Measurements from ENCODE around the gene UGT1A10.

Gene UGT1A10

GRCh38 chr2:233769260-233769659, 133.0 kb downstream of the UGT1A10 start:
- no peak for DNase-seq

GRCh38 chr2:233772153-233772552, 135.9 kb downstream of the UGT1A10 start:
- no peak for DNase-seq

GRCh38 chr2:233772583-233772982, 136.3 kb downstream of the UGT1A10 start:
- no peak for DNase-seq

- DNase-seq: no peak
These were observed 137.6 kb downstream of the UGT1A10 start for GRCh38 chr2:233773854-233774253.

- DNase-seq: no peak
These were observed 139.2 kb downstream of the UGT1A10 start for GRCh38 chr2:233775414-233775813.

GRCh38 chr2:233778030-233778429, 141.8 kb downstream of the UGT1A10 start, which contains the start of gene MROH2A:
Gene MROH2A, plus strand, starts transcription at chr2:233778330. Its CDS starts 1,029 bp downstream, at chr2:233779359.
- no peak for DNase-seq

GRCh38 chr2:233779722-233780121, 143.5 kb downstream of the UGT1A10 start:
- no peak for DNase-seq

- no peak for DNase-seq
These were observed 144.5 kb downstream of the UGT1A10 start for GRCh38 chr2:233780771-233781170.

- no peak for DNase-seq
These were observed 153.3 kb downstream of the UGT1A10 start for GRCh38 chr2:233789554-233789953.

GRCh38 chr2:233791151-233791882, 155.1 kb downstream of the UGT1A10 start:
- DNase-seq: no peak

GRCh38 chr2:233791883-233792329, 155.7 kb downstream of the UGT1A10 start:
- DNase-seq: no peak

- DNase-seq: no peak
These were observed 156.5 kb downstream of the UGT1A10 start for GRCh38 chr2:233792720-233793119.

GRCh38 chr2:233793465-233794127, 157.3 kb downstream of the UGT1A10 start:
- DNase-seq: peak in 11 of 56 donors; percentile 4 to 54 (median 18)

GRCh38 chr2:233794128-233794658, 157.9 kb downstream of the UGT1A10 start:
- DNase-seq: no peak

- DNase-seq: no peak
These were observed 159.5 kb downstream of the UGT1A10 start for GRCh38 chr2:233795735-233796171.

- no peak for DNase-seq
These were observed 160.0 kb downstream of the UGT1A10 start for GRCh38 chr2:233796254-233796653.

GRCh38 chr2:233798335-233799086, 162.3 kb downstream of the UGT1A10 start:
- DNase-seq: no peak

GRCh38 chr2:233799087-233799665, 162.9 kb downstream of the UGT1A10 start:
- DNase-seq: no peak

- no peak for DNase-seq
These were observed 163.5 kb downstream of the UGT1A10 start for GRCh38 chr2:233799716-233800115.

- no peak for DNase-seq
These were observed 164.0 kb downstream of the UGT1A10 start for GRCh38 chr2:233800208-233800607.

Data from nucleus accumbens (tissue), 56 donors.